ENCODE measurements around the gene SVBP. TPM values are rescaled to one million over a fixed set of nuclear protein-coding genes. Genes with fewer than 3 reads are reported as not detected.

Gene SVBP
- total RNA-seq, 2 experiments from 2014 or later, result 18.9 to 23.1 TPM

GRCh38 chr1:42832641-42833240 is 15.5 kb upstream of the SVBP start:
- ChIA-PET CTCF (ENCODE audit: unreplicated experiment) (no interaction called here), POLR2A (interaction anchor here (1.0 to 1.4 kb wide), 3 partner anchors 13 to 20 kb away, joined by 4 to 6 read pairs (median 5); partner anchors contain the start of genes ERMAP, SVBP and ZNF691)
- DNase-seq (ENCODE audit: low spot score), result no peak
- Histone ChIP-seq H3K79me2 (ENCODE audit: insufficient read depth, low read depth, low read length) (no peaks in the 10 kb centered on the region), H3K27ac (ENCODE audit: low read depth, low read length, poor library complexity, severe bottlenecking) (no peak overlapping the region), H3K9me3 (ENCODE audit: low read length) (no peaks in the 10 kb centered on the region), H3K4me2 (ENCODE audit: low read length) (no peak overlapping the region), H2AFZ (ENCODE audit: low read length) (no peak overlapping the region), H3K36me3 (ENCODE audit: insufficient read depth, low read length) (no peaks in the 10 kb centered on the region), H4K20me1 (ENCODE audit: insufficient read depth, low read length) (no peaks in the 10 kb centered on the region), H3K9me2 (ENCODE audit: insufficient read depth, low read length) (no peaks in the 10 kb centered on the region), H3K4me1 (ENCODE audit: insufficient read depth, low read length, poor library complexity, severe bottlenecking) (no peaks in the 10 kb centered on the region), H3K4me3 (ENCODE audit: low read depth, low read length, poor library complexity, severe bottlenecking) (no peak overlapping the region)
- TF ChIP-seq CTCF (conservative IDR thresholded peaks at IDR 0.05; ENCODE audit: low read length) (no peak), EZH2phosphoT487 (IDR thresholded peaks at IDR 0.05; ENCODE audit: borderline replicate concordance, low read depth, low read length) (no peak)
- BruUV-seq (replicated peaks), result no TSS peak
- intact Hi-C loops (cut with micrococcal nuclease; ENCODE audit: unreplicated experiment), result no loop called here

GRCh38 chr1:42831273-42831672 is 14.1 kb upstream of the SVBP start:
- no peaks in the 10 kb centered on the region for H3K4me1 ChIP-seq (ENCODE audit: insufficient read depth, low read length, poor library complexity, severe bottlenecking)
- no peak overlapping the region for H2AFZ ChIP-seq (ENCODE audit: low read length)
- H4K20me1 ChIP-seq (ENCODE audit: insufficient read depth, low read length), result no peaks in the 10 kb centered on the region
- no peaks in the 10 kb centered on the region for H3K79me2 ChIP-seq (ENCODE audit: insufficient read depth, low read depth, low read length)
- POLR2A ChIA-PET, result interaction anchor here (1.1 kb wide), 1 partner anchor 11 kb away, joined by 5 read pairs; no protein-coding TSS in a partner anchor
- no peak overlapping the region for H3K4me3 ChIP-seq (ENCODE audit: low read depth, low read length, poor library complexity, severe bottlenecking)
- H3K9me3 ChIP-seq (ENCODE audit: low read length), result no peaks in the 10 kb centered on the region
- no peak for TF ChIP-seq EZH2phosphoT487 (IDR thresholded peaks at IDR 0.05; ENCODE audit: borderline replicate concordance, low read depth, low read length)
- TF ChIP-seq CTCF (conservative IDR thresholded peaks at IDR 0.05; ENCODE audit: low read length), result no peak
- CTCF ChIA-PET (ENCODE audit: unreplicated experiment), result no interaction called here
- no TSS peak for BruUV-seq (replicated peaks)
- no peaks in the 10 kb centered on the region for H3K9me2 ChIP-seq (ENCODE audit: insufficient read depth, low read length)
- H3K4me2 ChIP-seq (ENCODE audit: low read length), result no peak overlapping the region
- H3K36me3 ChIP-seq (ENCODE audit: insufficient read depth, low read length), result no peaks in the 10 kb centered on the region
- no peak for DNase-seq (ENCODE audit: low spot score)
- H3K27ac ChIP-seq (ENCODE audit: low read depth, low read length, poor library complexity, severe bottlenecking), result no peak overlapping the region
- intact Hi-C loops (cut with micrococcal nuclease; ENCODE audit: unreplicated experiment), result no loop called here

- no peaks in the 10 kb centered on the region for H3K4me1 ChIP-seq (ENCODE audit: insufficient read depth, low read length, poor library complexity, severe bottlenecking)
- H3K4me2 ChIP-seq (ENCODE audit: low read length), result no peak overlapping the region
- BruUV-seq (replicated peaks), result no TSS peak
- H3K79me2 ChIP-seq (ENCODE audit: insufficient read depth, low read depth, low read length), result no peaks in the 10 kb centered on the region
- no peak for DNase-seq (ENCODE audit: low spot score)
- ChIA-PET POLR2A (interaction anchor here (1.1 to 2.8 kb wide), 2 partner anchors 10 to 16 kb away, joined by 5 to 8 read pairs; partner anchors contain the start of gene ZNF691), CTCF (ENCODE audit: unreplicated experiment) (no interaction called here)
- no peaks in the 10 kb centered on the region for H3K36me3 ChIP-seq (ENCODE audit: insufficient read depth, low read length)
- no peaks in the 10 kb centered on the region for H4K20me1 ChIP-seq (ENCODE audit: insufficient read depth, low read length)
- H3K9me2 ChIP-seq (ENCODE audit: insufficient read depth, low read length), result no peaks in the 10 kb centered on the region
- no peak for TF ChIP-seq CTCF (conservative IDR thresholded peaks at IDR 0.05; ENCODE audit: low read length)
- no peak for TF ChIP-seq EZH2phosphoT487 (IDR thresholded peaks at IDR 0.05; ENCODE audit: borderline replicate concordance, low read depth, low read length)
- no peak overlapping the region for H3K4me3 ChIP-seq (ENCODE audit: low read depth, low read length, poor library complexity, severe bottlenecking)
- H3K9me3 ChIP-seq (ENCODE audit: low read length), result no peaks in the 10 kb centered on the region
- H2AFZ ChIP-seq (ENCODE audit: low read length), result no peak overlapping the region
- H3K27ac ChIP-seq (ENCODE audit: low read depth, low read length, poor library complexity, severe bottlenecking), result no peak overlapping the region
- intact Hi-C loops (cut with micrococcal nuclease; ENCODE audit: unreplicated experiment), result no loop called here
Measured at GRCh38 chr1:42830631-42831030, 13.4 kb upstream of the SVBP start.
